CD14-positive monocyte (primary cell): ENCODE measurements around the gene OXSR1. TPM values are rescaled to one million over a fixed set of nuclear protein-coding genes. Genes with fewer than 3 reads are reported as not detected.

ENCODE experiments used
- DNase-seq, 3 donors: peaks; one replicate each; pipeline ENCODE4 v3.0.0-alpha.2; 2011 to 2022
- H2AFZ ChIP-seq: 2 replicates; pipeline ENCODE4 v1.6.0; 2012; ENCODE audit warnings: mild to moderate bottlenecking, low read depth, low read length, inconsistent platforms; ENCODE audit not compliant: insufficient read depth, poor library complexity, severe bottlenecking
- H3K27ac ChIP-seq, 2 donors: 1 replicate in 1 of 2; 2 replicates in 1 of 2; pipeline ENCODE4 v1.5.1; 2012 to 2013; ENCODE audit warnings: low read length in 2 of 2, control low read depth in 1 of 2, inconsistent platforms in 1 of 2, low read depth in 1 of 2, mild to moderate bottlenecking in 1 of 2
- H3K27me3 ChIP-seq, 2 donors: one replicate each; pipeline versions ENCODE4 v1.6.0 to v1.6.1; 2011 to 2013; ENCODE audit warnings: low read length in 2 of 2; ENCODE audit not compliant: control insufficient read depth in 2 of 2, insufficient read depth in 2 of 2
- H3K36me3 ChIP-seq, 2 donors: replicated peaks in 1 of 2; 1 replicate in 1 of 2; 2 replicates in 1 of 2; pipeline versions ENCODE4 v1.5.1 to v1.6.1; 2012 to 2013; ENCODE audit warnings: low read length in 2 of 2, control low read depth in 1 of 2, inconsistent platforms in 1 of 2, mild to moderate bottlenecking in 1 of 2; ENCODE audit not compliant: insufficient read depth in 2 of 2, control insufficient read depth in 1 of 2
- H3K4me1 ChIP-seq, 2 donors: 1 replicate in 1 of 2; 2 replicates in 1 of 2; pipeline versions ENCODE4 v1.5.1 to v1.6.1; 2012 to 2013; ENCODE audit warnings: low read length in 2 of 2, control low read depth in 1 of 2, inconsistent platforms in 1 of 2, mild to moderate bottlenecking in 1 of 2, moderate library complexity in 1 of 2; ENCODE audit not compliant: insufficient read depth in 2 of 2, control insufficient read depth in 1 of 2
- H3K4me2 ChIP-seq: replicated peaks from 2 replicates; pipeline ENCODE3; 2012; ENCODE audit warnings: low read length, moderate library complexity, mild to moderate bottlenecking; ENCODE audit not compliant: poor library complexity, severe bottlenecking; ENCODE audit errors: extremely low read depth
- H3K4me3 ChIP-seq, 3 experiments: fragments of 200-600 bp in 1 of 3; sonication (generic) in 1 of 3; replicated peaks in 1 of 3; 1 replicate in 2 of 3; 2 replicates in 1 of 3; pipeline ENCODE4 v1.5.1; 2011 to 2013; ENCODE audit warnings: low read length in 3 of 3, mild to moderate bottlenecking in 3 of 3, control low read depth in 2 of 3, low read depth in 2 of 3, inconsistent platforms in 1 of 3, moderate library complexity in 1 of 3
- H3K79me2 ChIP-seq: 2 replicates; pipeline ENCODE4 v1.6.0; 2012; ENCODE audit warnings: mild to moderate bottlenecking, control low read depth, inconsistent platforms, low read length, moderate library complexity; ENCODE audit not compliant: insufficient read depth
- H3K9ac ChIP-seq: 2 replicates; pipeline ENCODE4 v1.6.0; 2017; ENCODE audit warnings: low read length, mild to moderate bottlenecking; ENCODE audit not compliant: insufficient read depth, poor library complexity, severe bottlenecking
- H3K9me3 ChIP-seq, 2 donors: replicated peaks in 1 of 2; 1 replicate in 1 of 2; 2 replicates in 1 of 2; pipeline versions ENCODE4 v1.5.1 to v1.6.1; 2012 to 2013; ENCODE audit warnings: low read length in 2 of 2, control low read depth in 1 of 2; ENCODE audit not compliant: control insufficient read depth in 1 of 2, insufficient read depth in 1 of 2
- H4K20me1 ChIP-seq: 2 replicates; pipeline ENCODE4 v1.6.0; 2012; ENCODE audit warnings: mild to moderate bottlenecking, low read length, control low read depth, moderate library complexity; ENCODE audit not compliant: insufficient read depth
- H3K27ac Mint-ChIP-seq, 7 donors: one replicate each; pipeline ENCODE4 v1.8.0; 2020; ENCODE audit warnings: mild to moderate bottlenecking in 7 of 7, mixed read lengths in 7 of 7, moderate library complexity in 6 of 7, inconsistent platforms in 2 of 7
- H3K27me3 Mint-ChIP-seq, 3 donors: one replicate each; pipeline ENCODE4 v1.8.0; 2021 to 2022; ENCODE audit warnings: low read depth in 3 of 3, mild to moderate bottlenecking in 3 of 3, mixed read lengths in 3 of 3, moderate library complexity in 3 of 3, inconsistent platforms in 1 of 3
- H3K36me3 Mint-ChIP-seq, 2 donors: one replicate each; pipeline ENCODE4 v1.8.0; 2020; ENCODE audit warnings: mixed read lengths in 2 of 2, inconsistent platforms in 1 of 2, mild to moderate bottlenecking in 1 of 2
- H3K4me1 Mint-ChIP-seq: one replicate; pipeline ENCODE4 v1.8.0; 2020; ENCODE audit warnings: mild to moderate bottlenecking, mixed read lengths
- H3K4me3 Mint-ChIP-seq, 2 donors: one replicate each; pipeline ENCODE4 v1.8.0; 2020; ENCODE audit warnings: mild to moderate bottlenecking in 2 of 2, mixed read lengths in 2 of 2, moderate library complexity in 1 of 2
- H3K9me3 Mint-ChIP-seq, 7 donors: one replicate each; pipeline ENCODE4 v1.8.0; 2020 to 2022; ENCODE audit warnings: mixed read lengths in 7 of 7, mild to moderate bottlenecking in 6 of 7, moderate library complexity in 6 of 7, inconsistent platforms in 2 of 7
- CTCF ChIP-seq: fragments of 200-600 bp; IDR thresholded peaks from one replicate; pipeline ENCODE4 v1.8.0; 2022; ENCODE audit warnings: antibody characterized with exemption, mild to moderate bottlenecking
- WGBS: methylation state at CpG from one replicate; pipeline ENCODE4 v1.1.5; 2013; ENCODE audit warnings: missing lambda C conversion rate; ENCODE audit not compliant: insufficient coverage; 5-methylcytosine and 5-hydroxymethylcytosine counted together
- intact Hi-C, 2 donors: fragments of 100-400 bp; cut with micrococcal nuclease; formaldehyde crosslinking; loops; one replicate each; pipeline versions ENCODE4 v1.15.0 to v1.15.1; 2023
- polyA plus RNA-seq, 3 donors: library from polyadenylated mRNA; depleted of rRNA in 1 of 3; unstranded in 2 of 3; stranded (reverse) in 1 of 3; fragments of 300-500 nt in 2 of 3; fragments of >200 nt in 1 of 3; fragmentation: Illumina TruSeq in 2 of 3; gene quantifications; 1 replicate in 2 of 3; 2 replicates in 1 of 3; pipeline ENCODE4 v1.2.3, GENCODE V29; 2012 to 2021

Gene OXSR1
- polyA plus RNA-seq, 3 donors: 9.4 to 20.3 (median 12.3) TPM

- Histone ChIP-seq H3K36me3 (peaks cover 21 to 31% of the 10 kb centered on the region in 2 donors), H4K20me1 (peaks cover 32% of the 10 kb centered on the region), H3K79me2 (peaks cover 50% of the 10 kb centered on the region), H3K4me1 (peaks cover 54 to 74% of the 10 kb centered on the region in 2 donors), H3K9me3 (no peaks in the 10 kb centered on the region), H3K27me3 (no peaks in the 10 kb centered on the region), H3K27ac (peak overlapping the region; percentile 0 to 6), H3K4me3 (peak overlapping the region in 1 of 3 experiments; percentile 99), H2AFZ (no peak overlapping the region), H3K9ac (no peak overlapping the region), H3K4me2 (peak overlapping the region; percentile 95)
- peaks cover 27 to 39% of the 10 kb centered on the region in 2 donors for H3K36me3 Mint-ChIP-seq
- peaks cover 0 to 4% (median 0%) of the 10 kb centered on the region in 3 donors for H3K27me3 Mint-ChIP-seq
- peaks cover 0 to 7% (median 0%) of the 10 kb centered on the region in 7 donors for H3K9me3 Mint-ChIP-seq
- WGBS: 92% methylated on average over 4 of the region's 7 CpGs
- H3K27ac Mint-ChIP-seq: peak overlapping the region in 6 of 7 donors; percentile 9 to 76 (median 42)
- peaks cover 55% of the 10 kb centered on the region for H3K4me1 Mint-ChIP-seq
- DNase-seq: no peak
- TF ChIP-seq CTCF: no peak
- intact Hi-C loops: loop anchor here in 1 of 2 donors (10.0 kb wide), 1 partner anchor 57 kb away; no protein-coding TSS in a partner anchor
- H3K4me3 Mint-ChIP-seq: peak overlapping the region in 1 of 2 donors; percentile 99
Measured at GRCh38 chr3:38141173-38141951, 24.0 kb upstream of the OXSR1 start.

- H3K36me3 ChIP-seq: peaks cover 21 to 31% of the 10 kb centered on the region in 2 donors
- peak overlapping the region in 4 of 7 donors; percentile 15 to 79 (median 75) for H3K27ac Mint-ChIP-seq
- H3K4me1 ChIP-seq: peaks cover 57 to 78% of the 10 kb centered on the region in 2 donors
- no peaks in the 10 kb centered on the region for H3K27me3 ChIP-seq
- no peak overlapping the region for H3K4me3 ChIP-seq
- H3K9me3 ChIP-seq: no peaks in the 10 kb centered on the region
- H3K9ac ChIP-seq: no peak overlapping the region
- peak overlapping the region in 1 of 2 donors; percentile 0 for H3K27ac ChIP-seq
- peaks cover 28 to 39% of the 10 kb centered on the region in 2 donors for H3K36me3 Mint-ChIP-seq
- H3K4me2 ChIP-seq: no peak overlapping the region
- 92% methylated on average over 2 of the region's 2 CpGs for WGBS
- no peak for DNase-seq
- peaks cover 0 to 4% (median 0%) of the 10 kb centered on the region in 3 donors for H3K27me3 Mint-ChIP-seq
- H3K4me3 Mint-ChIP-seq: no peak overlapping the region
- peaks cover 45% of the 10 kb centered on the region for H3K79me2 ChIP-seq
- peaks cover 60% of the 10 kb centered on the region for H3K4me1 Mint-ChIP-seq
- no peak overlapping the region for H2AFZ ChIP-seq
- peaks cover 0 to 12% (median 2%) of the 10 kb centered on the region in 7 donors for H3K9me3 Mint-ChIP-seq
- peaks cover 32% of the 10 kb centered on the region for H4K20me1 ChIP-seq
- TF ChIP-seq CTCF: no peak
- intact Hi-C loops: loop anchor here in 1 of 2 donors (10.0 kb wide), 1 partner anchor 57 kb away; no protein-coding TSS in a partner anchor
Measured at GRCh38 chr3:38141952-38142273, 23.4 kb upstream of the OXSR1 start.
